T-helper 1 cell treated with Interleukin-12 subunit alpha and Interleukin-12 subunit beta and Interleukin-4 antibody, amounts not matched to agents 30 ng/mL and 1 ng/mL, for 36 hours (primary cell): Measurements from ENCODE around the gene RHBDF1. TPM values are rescaled to one million over a fixed set of nuclear protein-coding genes. Genes with fewer than 3 reads are reported as not detected.

ENCODE experiments used
- intact Hi-C: fragments of 100-400 bp; cut with micrococcal nuclease; formaldehyde crosslinking; loops from one replicate; pipeline ENCODE4 v1.15.1; 2024
- total RNA-seq: library from RNA; stranded (reverse); gene quantifications from 2 replicates; pipeline ENCODE4 v1.2.3, GENCODE V29; 2022

Gene RHBDF1
- total RNA-seq, 1 donor from 2014 or later = 0.59 TPM

DNA sequence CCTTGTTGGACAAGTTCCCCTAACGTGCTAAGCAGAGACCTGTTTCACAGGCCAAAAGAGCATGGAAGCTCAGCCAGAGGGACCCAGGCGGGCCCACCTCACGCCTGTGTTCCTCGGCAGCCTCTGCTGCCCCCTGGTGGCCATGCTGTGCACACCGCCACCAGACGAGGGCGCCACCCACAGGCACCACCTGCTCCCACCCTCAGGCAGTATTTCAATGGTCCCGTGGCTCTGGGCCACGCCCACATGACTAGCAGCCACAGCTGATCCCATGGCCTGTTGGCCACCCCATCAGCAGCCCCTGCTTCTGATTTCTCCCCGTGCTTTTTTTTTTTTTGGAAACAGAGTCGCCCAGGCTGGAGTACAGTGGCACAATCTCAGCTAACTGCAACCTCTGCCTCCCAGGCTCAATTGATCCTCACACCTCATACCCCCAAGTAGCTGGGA lies 24.5 kb upstream of the RHBDF1 start:
- intact Hi-C loops = loop anchor here (1.0 kb wide), 3 partner anchors 19 to 44 kb away; partner anchors contain the start of genes MPG, POLR3K and SNRNP25

DNA sequence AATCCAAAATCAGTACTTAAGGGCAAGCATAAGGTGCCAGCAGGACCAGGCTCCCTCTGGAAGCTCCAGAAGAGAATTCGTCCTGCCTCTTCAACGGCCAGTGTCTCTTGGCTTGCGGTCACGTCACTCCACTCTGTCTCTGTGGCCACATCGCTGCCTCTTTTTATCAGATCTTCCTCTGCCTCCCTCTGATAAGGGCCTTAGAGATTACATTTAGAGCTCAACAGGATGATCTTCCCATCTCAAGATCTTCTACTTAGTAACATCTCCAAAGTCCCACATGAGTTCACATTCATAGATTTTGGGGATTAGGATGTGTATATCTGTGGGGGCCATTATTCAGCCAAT lies 22.5 kb upstream of the RHBDF1 start:
- intact Hi-C loops = no loop called here

DNA sequence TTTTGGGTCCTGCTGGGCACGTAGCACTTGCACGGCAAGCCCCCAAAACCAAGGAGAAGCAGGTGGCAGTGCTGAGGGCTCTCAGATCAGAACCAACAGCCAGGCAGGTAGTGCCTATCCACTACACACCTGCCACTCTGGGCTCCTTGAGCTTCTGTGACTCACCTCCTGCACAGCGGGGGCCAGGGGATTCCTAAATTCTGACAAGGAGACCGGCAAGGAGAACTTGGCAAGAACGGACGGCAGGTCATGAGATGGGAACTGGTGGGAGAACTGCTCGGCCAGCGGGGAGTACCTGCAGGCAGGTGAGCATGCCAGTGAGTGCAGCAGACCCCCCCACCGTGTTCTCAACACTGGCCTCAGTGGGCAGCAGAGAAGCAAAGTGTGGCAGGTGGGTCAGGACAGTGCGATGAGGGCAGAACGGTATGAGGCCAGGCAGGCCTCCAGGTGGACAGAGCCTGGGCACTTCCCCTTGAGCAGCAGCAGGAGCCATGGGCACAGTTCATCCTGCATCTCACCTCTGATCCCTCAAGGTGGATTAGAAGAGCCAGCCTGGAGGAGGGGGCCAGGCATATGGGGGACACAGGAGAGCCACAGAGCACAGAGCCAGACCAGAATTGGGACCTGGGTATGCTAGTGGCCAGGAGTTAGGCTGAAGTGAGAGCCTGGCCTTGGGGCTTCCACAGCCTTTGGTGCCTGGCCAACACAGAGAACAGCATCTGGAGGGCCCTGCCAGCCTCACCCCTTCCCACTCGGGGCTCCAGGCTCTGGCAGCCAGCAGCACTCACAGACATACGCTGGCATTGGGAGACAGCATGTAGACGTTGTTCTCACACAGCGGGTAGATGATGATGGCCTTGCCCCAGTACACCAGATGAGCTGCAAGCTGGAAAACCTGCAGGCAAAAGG lies 20.3 kb upstream of the RHBDF1 start:
- intact Hi-C loops = no loop called here

DNA sequence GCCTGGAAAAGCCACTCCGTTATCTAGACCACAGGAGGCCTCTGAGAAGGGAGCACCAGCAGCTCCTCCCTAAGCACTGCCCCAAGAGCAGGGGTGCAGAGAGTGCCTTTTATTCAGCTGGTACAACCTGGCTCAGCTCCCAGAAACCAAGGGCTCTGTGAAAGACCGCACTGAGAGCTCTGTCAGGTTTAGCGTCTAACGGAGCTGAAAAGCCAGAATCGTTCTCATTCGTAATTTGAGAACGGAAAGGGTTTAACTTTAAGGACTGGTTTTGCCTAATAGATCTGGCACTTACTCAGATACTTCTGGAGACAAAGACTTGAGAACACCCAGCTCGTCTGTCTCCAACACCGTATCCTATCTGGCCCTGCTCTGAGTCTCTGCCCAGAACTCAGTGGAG lies 19.1 kb upstream of the RHBDF1 start:
- intact Hi-C loops = no loop called here

DNA sequence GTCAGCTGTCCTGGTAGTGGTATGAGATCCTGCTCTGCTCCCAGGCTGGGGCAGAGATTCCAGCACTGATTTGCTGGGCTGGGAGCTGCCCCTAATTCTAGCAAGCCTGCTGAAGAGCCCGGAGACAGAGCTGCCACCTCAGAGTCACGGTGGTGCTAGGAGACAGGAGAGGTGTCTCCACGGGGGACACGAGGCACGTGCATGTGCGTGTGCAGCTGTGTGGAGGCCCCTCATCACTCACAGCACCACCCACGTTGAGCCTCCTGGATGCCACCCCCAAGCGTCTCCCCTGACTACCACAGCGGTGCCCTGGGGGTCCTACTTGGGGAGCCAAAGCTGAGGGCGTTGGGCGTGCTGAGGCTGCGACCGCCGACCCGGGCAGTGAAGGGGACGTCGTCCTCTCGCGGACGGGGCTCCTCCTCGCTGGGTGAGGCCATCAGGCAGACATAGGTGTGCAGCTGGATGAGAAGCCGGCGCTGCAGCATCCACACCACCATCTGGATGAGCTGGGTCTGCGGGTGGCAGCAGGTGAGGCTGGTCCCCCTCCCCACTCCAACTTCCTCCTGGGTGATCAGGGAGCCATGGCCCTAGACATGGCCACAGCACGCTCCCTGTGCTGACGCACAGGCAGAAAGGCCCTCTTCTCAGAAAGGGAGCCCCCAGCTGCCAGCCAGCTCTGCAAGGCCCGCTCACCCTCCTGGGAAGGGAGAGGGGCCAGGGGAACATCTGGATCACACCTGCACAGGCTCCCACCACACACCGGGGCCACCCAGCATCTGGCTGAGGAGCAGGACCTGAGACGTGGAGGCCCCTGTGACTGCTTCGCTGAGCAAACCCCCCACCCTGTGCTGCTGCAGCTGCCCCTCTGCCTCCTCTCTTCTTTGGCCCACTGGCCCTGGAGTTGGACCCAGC lies 17.2 kb upstream of the RHBDF1 start:
- intact Hi-C loops = no loop called here

DNA sequence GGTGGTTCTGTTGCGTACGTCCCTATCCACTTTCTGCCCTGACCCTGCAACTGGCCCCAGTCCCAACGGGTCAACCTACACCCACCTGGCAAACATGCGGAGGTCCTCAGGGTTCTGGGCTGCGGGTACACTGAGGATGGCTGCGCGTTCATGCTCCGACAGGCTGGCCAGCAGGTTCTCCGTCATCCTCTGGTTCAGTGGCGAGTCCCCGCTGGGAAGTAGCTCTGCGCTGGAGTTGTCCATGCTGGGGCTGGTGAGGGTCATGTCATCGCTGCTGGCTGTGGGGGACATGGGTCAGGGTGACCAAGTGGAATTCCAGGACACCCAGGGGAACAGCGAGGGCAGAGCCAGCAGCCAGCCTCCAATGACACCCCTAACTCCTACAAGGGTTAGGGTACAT lies 16.2 kb upstream of the RHBDF1 start:
- intact Hi-C loops = no loop called here

DNA sequence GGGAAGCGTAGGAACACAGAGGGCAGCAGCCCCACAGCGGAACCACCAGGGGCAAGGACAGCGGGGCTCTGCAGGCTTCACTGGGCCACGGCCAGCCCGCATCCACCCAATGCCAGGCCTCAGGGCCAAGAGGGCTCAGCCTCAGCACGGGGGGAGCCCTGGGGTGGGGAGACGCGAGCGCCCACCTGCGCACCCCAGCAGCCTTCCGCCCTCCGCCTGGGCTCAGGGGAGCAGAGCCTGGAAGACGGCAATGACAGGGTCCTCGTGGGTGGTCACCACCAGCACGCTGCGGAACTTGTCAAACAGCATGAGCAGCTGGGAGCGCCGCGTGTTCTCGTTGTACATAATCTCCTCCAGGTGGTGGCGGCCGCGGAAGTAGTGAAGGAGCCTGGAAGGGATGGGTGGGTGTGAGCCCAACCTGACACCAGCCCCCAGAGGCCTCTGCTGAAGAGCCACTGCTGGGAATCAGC lies 14.1 kb upstream of the RHBDF1 start:
- intact Hi-C loops = no loop called here

DNA sequence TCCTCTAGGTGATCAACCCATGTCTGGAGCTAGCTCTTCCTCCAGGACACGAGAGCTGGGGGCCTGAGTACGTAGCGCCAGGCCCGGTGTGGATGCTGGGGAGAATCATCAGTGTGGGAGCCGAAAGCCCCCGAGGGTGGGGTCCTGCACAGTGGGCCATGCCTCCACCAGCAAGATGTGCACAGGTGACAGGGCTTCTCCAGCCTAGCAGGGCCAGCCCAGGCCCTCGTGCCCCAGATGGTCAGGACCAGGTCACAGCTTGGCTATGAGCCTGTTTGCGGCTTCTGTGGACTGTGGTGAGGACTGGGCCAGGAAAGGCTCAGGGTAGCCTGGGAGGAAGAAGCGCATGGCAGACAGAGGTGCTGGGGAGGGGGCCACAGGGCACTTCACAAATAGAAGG lies 13.4 kb upstream of the RHBDF1 start:
- intact Hi-C loops = no loop called here

DNA sequence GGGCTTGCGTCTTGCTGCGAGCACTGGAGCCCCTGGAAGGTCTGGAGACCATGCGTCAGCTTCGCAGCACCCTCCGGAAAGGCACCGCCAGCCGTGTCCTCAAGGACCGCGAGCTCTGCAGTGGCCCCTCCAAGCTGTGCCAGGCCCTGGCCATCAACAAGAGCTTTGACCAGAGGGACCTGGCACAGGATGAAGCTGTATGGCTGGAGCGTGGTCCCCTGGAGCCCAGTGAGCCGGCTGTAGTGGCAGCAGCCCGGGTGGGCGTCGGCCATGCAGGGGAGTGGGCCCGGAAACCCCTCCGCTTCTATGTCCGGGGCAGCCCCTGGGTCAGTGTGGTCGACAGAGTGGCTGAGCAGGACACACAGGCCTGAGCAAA lies 13.0 kb upstream of the RHBDF1 start:
- intact Hi-C loops = no loop called here

DNA sequence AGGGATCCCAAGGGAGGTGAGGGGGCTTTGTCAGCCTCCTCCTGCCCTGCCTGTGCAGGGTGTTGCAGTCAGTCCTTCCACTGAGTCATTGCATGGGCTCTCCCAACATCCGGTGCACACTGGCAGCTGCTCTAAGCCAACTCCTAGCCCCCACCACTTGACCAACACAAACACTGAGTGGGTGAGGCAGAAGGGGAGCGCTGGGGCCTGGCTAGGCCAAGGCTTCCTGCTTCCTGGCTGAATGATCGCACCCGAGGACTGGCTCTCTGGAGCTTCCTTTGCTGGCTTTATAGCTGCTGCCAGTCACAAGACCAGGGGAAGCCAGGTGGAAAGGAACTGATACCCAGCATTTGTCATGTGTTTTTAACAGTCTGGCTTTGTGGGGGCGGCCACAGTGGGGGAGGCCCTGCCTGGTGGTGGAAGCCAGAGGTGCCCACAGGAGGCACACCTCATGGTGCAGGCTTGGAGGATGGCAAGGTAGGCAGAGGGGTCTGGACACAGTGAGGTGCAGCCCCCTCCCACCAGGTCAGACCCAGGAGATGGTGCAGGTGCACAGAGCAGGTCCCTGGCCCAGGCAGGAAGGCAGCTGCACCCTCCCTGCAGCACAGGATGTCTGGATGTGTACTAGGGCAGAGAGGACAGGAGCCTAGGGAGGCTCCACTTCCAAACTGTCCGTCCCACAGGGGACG lies 12.4 kb upstream of the RHBDF1 start:
- intact Hi-C loops = no loop called here

DNA sequence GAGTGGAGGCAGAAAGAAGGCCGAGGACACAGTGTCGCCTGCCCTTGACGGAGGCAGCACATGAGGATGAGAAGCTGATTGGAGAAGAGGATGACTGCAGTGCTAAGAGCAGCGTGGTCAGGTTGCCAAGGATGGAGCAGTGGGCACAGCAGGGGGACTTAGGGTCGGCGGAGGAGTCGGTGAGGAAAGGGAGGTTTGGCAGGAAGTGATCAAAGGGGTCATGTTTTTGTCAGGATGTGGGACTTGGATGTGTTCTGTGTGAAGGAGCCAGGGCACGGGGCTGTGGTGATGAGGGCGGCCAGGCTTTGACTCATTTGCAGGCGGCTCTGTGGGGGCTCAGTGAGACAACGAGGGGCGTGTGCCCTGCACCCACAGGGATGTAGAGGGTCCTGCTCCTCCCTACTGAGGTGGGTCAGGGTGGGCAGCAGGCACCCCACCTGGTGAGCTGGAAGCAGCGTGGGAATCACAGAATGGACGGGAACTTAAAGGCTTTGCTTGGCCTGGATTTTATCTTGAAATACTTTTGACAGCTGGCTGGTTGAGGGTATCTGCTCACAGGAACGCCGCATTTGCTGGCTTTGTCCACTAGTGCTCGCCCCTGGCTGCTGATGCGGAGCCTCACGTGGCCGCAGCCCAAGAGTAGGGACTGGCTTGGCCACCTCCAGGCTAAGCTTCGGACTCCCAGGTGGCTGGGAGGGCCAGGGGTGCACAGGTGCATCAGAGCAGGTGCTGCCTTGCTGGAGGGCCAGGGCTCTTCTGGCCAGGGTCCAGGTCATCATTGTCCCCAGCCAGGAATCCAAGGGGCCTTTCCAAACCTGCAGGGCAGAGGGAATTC lies 11.6 kb upstream of the RHBDF1 start:
- intact Hi-C loops = no loop called here

DNA sequence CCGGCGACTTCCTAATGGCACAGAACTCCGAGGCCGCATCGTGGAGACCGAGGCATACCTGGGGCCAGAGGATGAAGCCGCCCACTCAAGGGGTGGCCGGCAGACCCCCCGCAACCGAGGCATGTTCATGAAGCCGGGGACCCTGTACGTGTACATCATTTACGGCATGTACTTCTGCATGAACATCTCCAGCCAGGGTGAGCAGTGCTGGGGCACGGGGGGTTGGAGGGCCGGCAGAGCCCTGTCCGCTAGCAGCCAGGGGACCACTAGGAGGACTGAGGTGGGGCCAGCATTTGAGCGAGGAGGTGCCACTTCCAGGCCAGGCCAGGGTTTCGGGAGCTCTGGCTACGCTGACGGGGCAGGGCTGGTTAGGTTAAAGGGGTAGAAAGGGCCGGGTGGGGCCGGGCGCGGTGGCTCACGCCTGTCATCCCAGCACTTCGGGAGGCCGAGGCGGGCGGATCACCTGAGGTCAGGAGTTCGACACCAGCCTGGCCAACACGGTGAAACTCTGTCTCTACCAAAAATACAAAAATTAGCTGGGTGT lies 10.7 kb upstream of the RHBDF1 start:
- intact Hi-C loops = no loop called here

DNA sequence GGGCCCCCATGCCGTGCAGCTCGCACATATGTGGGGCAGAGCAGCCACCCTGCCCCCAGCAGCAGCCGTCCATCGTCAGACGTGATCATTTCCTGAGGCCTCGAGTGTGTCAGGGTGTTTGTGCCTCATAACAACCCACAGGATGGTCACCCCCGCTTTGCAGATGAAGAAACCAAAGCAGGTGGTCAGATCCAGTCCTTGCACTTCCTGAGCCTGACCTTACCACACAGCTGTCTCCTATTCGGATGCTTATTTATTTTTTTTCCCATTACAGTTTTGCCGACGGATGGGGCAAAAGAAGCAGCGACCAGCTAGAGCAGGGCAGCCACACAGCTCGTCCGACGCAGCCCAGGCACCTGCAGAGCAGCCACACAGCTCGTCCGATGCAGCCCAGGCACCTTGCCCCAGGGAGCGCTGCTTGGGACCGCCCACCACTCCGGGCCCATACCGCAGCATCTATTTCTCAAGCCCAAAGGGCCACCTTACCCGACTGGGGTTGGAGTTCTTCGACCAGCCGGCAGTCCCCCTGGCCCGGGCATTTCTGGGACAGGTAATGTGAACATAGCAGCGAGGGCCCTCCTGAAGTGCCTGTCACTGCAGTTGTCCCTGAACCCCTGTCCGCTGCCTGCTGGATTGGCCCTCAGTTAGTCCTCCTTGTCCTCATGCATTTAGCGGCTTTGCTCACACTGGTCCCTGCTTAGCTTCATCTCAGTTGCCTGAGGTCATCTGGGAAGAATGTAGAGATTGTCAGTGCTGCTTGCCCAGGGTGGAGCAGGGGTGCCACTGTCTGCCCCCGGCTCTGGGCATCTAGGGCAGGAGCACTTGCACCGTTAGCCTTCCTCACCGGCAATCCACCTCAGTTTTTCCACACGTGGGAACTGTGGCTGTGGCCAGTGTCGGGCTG lies 7.0 kb upstream of the RHBDF1 start:
- intact Hi-C loops = no loop called here

DNA sequence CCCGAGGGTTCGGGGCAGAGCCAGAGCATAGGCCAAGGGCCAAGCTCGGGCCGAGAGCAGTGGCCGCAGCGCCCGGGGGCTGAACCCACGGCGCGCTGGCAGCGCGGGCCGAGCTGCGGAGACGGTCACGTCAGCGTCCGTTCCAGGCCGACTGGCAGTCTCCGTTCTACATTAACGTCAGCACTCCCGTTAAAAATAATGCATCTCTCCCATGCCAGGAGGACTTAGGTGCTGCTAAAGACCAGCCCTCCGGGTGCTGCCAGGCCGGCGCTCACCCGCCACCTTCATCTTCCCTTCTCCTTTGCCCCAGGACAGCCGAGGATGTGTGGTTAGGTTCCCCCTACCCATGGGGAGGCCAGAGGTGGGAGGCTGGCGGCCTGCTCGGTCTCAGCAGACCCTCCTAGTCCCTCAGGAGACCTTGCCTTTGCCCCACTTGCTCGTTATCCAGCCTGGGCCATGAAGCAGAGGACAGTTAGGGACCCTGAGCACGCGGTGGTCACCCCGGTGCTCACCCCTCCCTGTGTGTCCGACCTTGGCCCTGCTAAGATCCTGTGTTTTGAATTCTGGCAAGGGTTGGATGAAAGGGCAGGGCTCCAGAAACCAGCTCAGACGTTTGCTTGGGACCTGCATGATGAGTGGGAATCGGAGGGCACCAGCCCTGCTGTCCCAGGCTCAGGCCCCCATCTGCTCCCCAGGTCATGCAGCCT lies 6.2 kb upstream of the RHBDF1 start:
- intact Hi-C loops = loop anchor here (1.0 kb wide), 3 partner anchors 19 to 60 kb away; partner anchors contain the start of genes NPRL3, POLR3K and SNRNP25

DNA sequence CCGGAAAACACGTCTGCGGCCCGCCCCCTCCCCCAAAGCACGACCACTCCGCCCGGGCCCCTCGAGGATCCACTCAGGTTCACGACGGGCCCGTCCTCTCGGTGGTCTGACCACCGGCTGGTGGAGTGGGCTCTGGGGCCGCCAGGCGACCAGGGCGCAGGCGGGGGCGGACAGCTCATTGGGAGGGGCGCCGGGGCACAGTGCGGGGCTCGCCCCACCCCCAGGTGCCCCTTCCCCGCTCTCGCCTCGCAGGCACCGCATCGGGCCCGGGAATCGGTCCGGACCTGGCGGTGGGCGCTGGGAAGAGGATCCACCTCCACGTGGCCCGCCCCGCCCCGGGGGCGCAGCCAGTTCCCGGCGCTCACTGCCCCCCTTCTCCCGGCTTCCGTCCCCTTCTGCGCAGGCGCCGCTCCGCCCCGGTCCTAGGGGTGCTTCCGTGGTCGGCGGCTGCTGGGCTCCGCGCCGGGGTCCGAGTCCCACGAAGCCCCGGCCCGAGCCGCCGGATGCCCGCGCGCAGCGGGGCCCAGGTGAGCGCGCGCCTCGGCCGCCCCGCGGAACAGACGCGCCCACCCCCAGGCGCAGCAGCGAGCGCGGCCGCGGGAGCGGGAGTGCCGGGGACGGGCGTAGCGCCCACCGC lies 5.5 kb upstream of the RHBDF1 start, which contains the start of gene MPG:
Gene MPG, plus strand, starts transcription at position 419 of the 637 bp plus-strand sequence. Its CDS starts 85 bp downstream, at position 504.
- intact Hi-C loops = loop anchor here (1.0 kb wide), 4 partner anchors 13 to 60 kb away; partner anchors contain the start of genes NPRL3, POLR3K and SNRNP25

DNA sequence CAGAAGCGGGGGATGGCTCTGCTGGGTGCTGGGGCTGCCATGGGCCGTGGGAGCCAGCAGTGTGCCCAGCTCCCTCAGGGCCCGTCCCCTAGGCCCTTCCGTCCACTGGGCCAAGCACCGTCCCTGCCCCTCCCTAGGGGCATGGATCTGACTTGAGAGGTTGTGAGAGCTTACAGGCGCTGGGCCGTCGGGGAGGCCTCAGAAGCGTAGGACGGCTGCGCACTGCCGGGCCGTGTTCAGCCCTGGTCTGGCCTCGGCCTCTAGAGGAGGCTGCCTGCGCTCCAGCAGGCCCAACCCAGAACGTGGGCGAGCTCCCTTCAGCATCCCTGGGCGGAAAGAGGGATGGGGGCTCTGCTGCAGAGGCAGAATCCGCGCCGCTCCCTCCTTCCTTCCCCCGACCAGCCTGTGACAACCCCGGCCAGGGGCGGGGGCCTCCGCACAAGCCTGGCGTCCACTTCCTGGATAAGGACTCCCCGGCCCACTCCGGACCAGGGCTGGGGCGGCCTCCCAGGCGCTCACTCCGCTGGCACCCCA lies 4.9 kb upstream of the RHBDF1 start:
- intact Hi-C loops = loop anchor here (1.0 kb wide), 1 partner anchor 12 kb away; no protein-coding TSS in a partner anchor

DNA sequence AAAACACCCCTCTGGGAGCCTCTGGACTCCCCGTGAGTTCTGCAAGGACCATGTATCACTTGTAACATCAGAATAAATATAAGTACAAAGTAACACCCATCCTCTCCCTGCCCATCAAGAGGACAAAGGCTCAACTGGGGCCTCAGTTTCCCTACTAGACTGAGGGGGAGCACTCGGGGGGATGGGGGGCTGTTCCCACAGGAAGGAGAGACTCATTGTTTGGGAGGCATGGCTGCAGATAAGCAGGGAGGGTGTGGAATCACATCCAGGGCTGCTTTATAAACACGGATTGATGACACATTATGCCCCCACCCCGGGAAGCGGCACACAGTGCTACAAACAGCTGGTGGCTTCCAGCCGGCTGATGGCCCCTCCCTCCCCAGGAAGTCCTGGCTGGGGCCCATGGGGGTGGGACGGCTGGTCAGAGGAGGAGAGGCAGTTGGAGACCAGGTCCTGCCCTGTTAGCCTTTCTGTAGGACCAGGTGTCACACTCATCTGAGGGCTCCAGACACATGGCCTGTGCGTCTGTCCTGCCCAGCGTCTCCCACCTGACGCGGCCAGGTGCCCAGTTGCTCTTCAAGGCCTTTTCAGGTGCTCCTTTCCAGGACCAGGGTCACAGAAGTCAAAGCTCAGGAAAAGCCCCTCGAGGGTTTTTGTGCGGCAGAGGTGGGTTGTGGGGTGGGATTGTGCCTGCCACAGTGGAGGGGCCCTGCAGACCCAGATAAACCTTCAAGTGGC lies 4.3 kb upstream of the RHBDF1 start:
- intact Hi-C loops = loop anchor here (1.0 kb wide), 1 partner anchor 11 kb away; no protein-coding TSS in a partner anchor
